ENCODE data around the gene GALNT10. TPM values are rescaled to one million over a fixed set of nuclear protein-coding genes. Genes with fewer than 3 reads are reported as not detected.
A peak's percentile ranks its signal among the peaks of the same experiment; 100 is the strongest.

Gene GALNT10
- total and polyA plus RNA-seq, 10 of the 15 experiments (the other 5 are each of a cell fraction or from before 2014, with no cell fraction given) = 3.9 to 35.4 (median 15.5) TPM

- no peak for TF ChIP-seq E2F8 (IDR thresholded peaks at IDR 0.05; ENCODE audit: low read depth, partially characterized antibody)
- peak; percentile 98 for TF ChIP-seq BACH1 (IDR thresholded peaks at IDR 0.05; ENCODE audit: borderline replicate concordance)
- TF ChIP-seq SRF (IDR thresholded peaks at IDR 0.05; ENCODE audit: low read depth in 2 of 2, low read length in 2 of 2) = no peak
- TF ChIP-seq ZNF622 (IDR thresholded peaks at IDR 0.05) = no peak
- peak; percentile 64; the same call in 1 of the 2 replicates for TF ChIP-seq BMI1 (IDR thresholded peaks at IDR 0.05; ENCODE audit: borderline replicate concordance)
- peak; percentile 93 for TF ChIP-seq SKIL (IDR thresholded peaks at IDR 0.05; ENCODE audit: low read depth, poor library complexity, severe bottlenecking)
- peak; percentile 97 for TF ChIP-seq SPI1 (IDR thresholded peaks at IDR 0.05; ENCODE audit: borderline replicate concordance, insufficient read depth, low read depth, low read length)
- TF ChIP-seq FOXM1 (IDR thresholded peaks at IDR 0.05; ENCODE audit: low read depth, low read length) = peak; percentile 89
- TF ChIP-seq SIX5 (IDR thresholded peaks at IDR 0.05; ENCODE audit: low read depth, low read length, severe bottlenecking) = no peak
- no peak for TF ChIP-seq BCLAF1 (IDR thresholded peaks at IDR 0.05)
- TF ChIP-seq REST (IDR thresholded peaks at IDR 0.05; ENCODE audit: low read depth, low read length) = no peak
- peak; percentile 99 for TF ChIP-seq NR2F1 (conservative IDR thresholded peaks at IDR 0.05)
- TF ChIP-seq DPF2 (IDR thresholded peaks at IDR 0.05) = peak; percentile 90
- TF ChIP-seq RFX5 (IDR thresholded peaks at IDR 0.05; ENCODE audit: low read depth, low read length) = no peak
- no peak; the same call in 1 of the 2 replicates for TF ChIP-seq ELK1 (IDR thresholded peaks at IDR 0.05; ENCODE audit: low read depth, low read length)
Observed at GRCh38 chr5:154384480-154385235, 194.1 kb downstream of the GALNT10 start (continued).
